Aorta (tissue), 5 donors: ENCODE data around the gene CCR1. TPM values are rescaled to one million over a fixed set of nuclear protein-coding genes. Genes with fewer than 3 reads are reported as not detected.

Experiments
- ATAC-seq: fragments of 200-7000 bp; cut with Tn5 transposase; one replicate; pipeline ENCODE4 v1.9.1; 2022; ENCODE audit warnings: moderate library complexity; ENCODE audit not compliant: low FRiP score
- DNase-seq, 2 donors: peaks; one replicate each; pipeline ENCODE4 v3.0.0-alpha.2; 2020
- H3K27ac ChIP-seq, 2 donors: one replicate each; pipeline ENCODE4 v1.5.1; 2013; ENCODE audit warnings: low read length in 2 of 2, mild to moderate bottlenecking in 2 of 2, moderate library complexity in 2 of 2, control low read depth in 1 of 2, inconsistent platforms in 1 of 2, low read depth in 1 of 2
- H3K27me3 ChIP-seq, 2 donors: one replicate each; pipeline ENCODE4 v1.6.1; 2013; ENCODE audit warnings: control low read depth in 1 of 2, low read length in 1 of 2, mild to moderate bottlenecking in 1 of 2, moderate library complexity in 1 of 2; ENCODE audit not compliant: insufficient read depth in 2 of 2, control insufficient read depth in 1 of 2
- H3K36me3 ChIP-seq, 2 donors: one replicate each; pipeline ENCODE4 v1.6.1; 2013; ENCODE audit warnings: control low read depth in 1 of 2, low read length in 1 of 2, mild to moderate bottlenecking in 1 of 2; ENCODE audit not compliant: insufficient read depth in 2 of 2, control insufficient read depth in 1 of 2
- H3K4me1 ChIP-seq, 2 donors: one replicate each; pipeline ENCODE4 v1.6.1; 2013; ENCODE audit warnings: low read length in 2 of 2, control low read depth in 1 of 2, mild to moderate bottlenecking in 1 of 2, moderate library complexity in 1 of 2; ENCODE audit not compliant: insufficient read depth in 2 of 2, control insufficient read depth in 1 of 2
- H3K4me3 ChIP-seq, 2 donors: one replicate each; pipeline ENCODE4 v1.5.1; 2013; ENCODE audit warnings: low read length in 2 of 2, control low read depth in 1 of 2, mild to moderate bottlenecking in 1 of 2
- H3K9me3 ChIP-seq: one replicate; pipeline ENCODE4 v1.6.1; 2013; ENCODE audit warnings: mild to moderate bottlenecking, low read length; ENCODE audit not compliant: control insufficient read depth
- WGBS, 2 donors: extraction: QIAGEN DNeasy Blood & Tissue Kit; methylation state at CpG; one replicate each; pipeline ENCODE4 v1.1.7; 2013; 5-methylcytosine and 5-hydroxymethylcytosine counted together
- intact Hi-C, 2 donors: fragments of 100-400 bp; cut with DNase I; formaldehyde crosslinking; loops; one replicate each; pipeline versions ENCODE4 v1.14.2 to v1.15.0; 2022
- long read RNA-seq, 2 donors: library from polyadenylated mRNA; unstranded; transcript quantifications; one replicate each; pipeline ENCODE4 v2.0.0, GENCODE V29; 2020 to 2021
- polyA plus RNA-seq, 2 donors: library from polyadenylated mRNA; stranded (reverse); fragments of 200-250 nt; gene quantifications; one replicate each; pipeline ENCODE4 v1.2.3, GENCODE V29; 2013
- total RNA-seq, 2 donors: library from RNA; stranded (reverse); fragmentation: NEBNext Ultra II Directional; extraction: Animal tissue kit (Norgen Biotek cat#: 25700); gene quantifications; one replicate each; pipeline ENCODE4 v1.2.1, GENCODE V29; 2021
- donor health status: healthy with polysubstance abuse.
- donor health status: Bipolar disorder and iron deficiency.
- donor health status: DM: no; HTN: no; CAD: no.
- donor health status: DM: no; HTN: no; CAD: no.
- donor health status: DM: yes; HTN: yes; CAD: no.

Gene CCR1
- total RNA-seq (10 to 100 TPM; 13.9 to 21.5 TPM), polyA plus RNA-seq (1 to 10 TPM; 1.2 to 5.1 TPM)
- long read RNA-seq, donor 1, transcript CCR1-201 (2 exons, 2,731 nt) = major isoform, 37 of 40 reads
- long read RNA-seq, donor 1, partial matches to known transcripts = 0 of 40 reads
- long read RNA-seq, donor 1, other reads (novel, unspliced or antisense) = 3 of 40 reads
- long read RNA-seq, donor 2, partial matches to known transcripts = 0 of 12 reads
- long read RNA-seq, donor 2, other reads (novel, unspliced or antisense) = 8 of 12 reads

- no peaks in the 10 kb centered on the region for H3K36me3 ChIP-seq
- peak; percentile 68 for ATAC-seq
- no peak within 1 kb of the TSS for H3K4me3 ChIP-seq
- intact Hi-C loops = no loop called here
- H3K27me3 ChIP-seq = no peaks in the 10 kb centered on the region
- no peaks in the 10 kb centered on the region for H3K9me3 ChIP-seq
- DNase-seq = peak in 1 of 2 donors; percentile 73
- H3K4me1 ChIP-seq = no peaks in the 10 kb centered on the region
- 25 to 29% methylated on average over 3 of the region's 3 CpGs for WGBS, 2 donors
- H3K27ac ChIP-seq = no peak within 1 kb of the TSS
Measured at GRCh38 chr3:46208167-46208704, at the start of gene CCR1. Gene CCR1 (minus strand): TSS chr3:46208313. CDS start chr3:46204313, 4,000 bp downstream.

GRCh38 chr3:46252980-46253379 lies 44.9 kb upstream of the CCR1 start:
- intact Hi-C loops = no loop called here
- 28 to 39% methylated on average over 1 of the region's 1 CpG for WGBS, 2 donors
- Histone ChIP-seq H3K9me3 (no peaks in the 10 kb centered on the region), H3K27ac (no peak overlapping the region), H3K27me3 (no peaks in the 10 kb centered on the region), H3K4me3 (no peak overlapping the region), H3K4me1 (no peaks in the 10 kb centered on the region), H3K36me3 (no peaks in the 10 kb centered on the region)
- ATAC-seq (no peak), DNase-seq (no peak)

GRCh38 chr3:46245146-46245545 lies 37.0 kb upstream of the CCR1 start:
- no peaks in the 10 kb centered on the region for H3K36me3 ChIP-seq
- H3K9me3 ChIP-seq = no peaks in the 10 kb centered on the region
- DNase-seq (no peak), ATAC-seq (no peak)
- WGBS, 2 donors = 85% methylated on average over 3 of the region's 3 CpGs
- no peak overlapping the region for H3K4me3 ChIP-seq
- H3K27me3 ChIP-seq = no peaks in the 10 kb centered on the region
- H3K4me1 ChIP-seq = no peaks in the 10 kb centered on the region
- H3K27ac ChIP-seq = no peak overlapping the region
- intact Hi-C loops = no loop called here

- 46 to 63% methylated on average over 2 of the region's 2 CpGs for WGBS, 2 donors
Measured at GRCh38 chr3:46243560-46243959, 35.4 kb upstream of the CCR1 start.

GRCh38 chr3:46242120-46242519 lies 34.0 kb upstream of the CCR1 start, which contains the start of gene CCR3:
Gene CCR3 (plus strand): TSS chr3:46242460. CDS start chr3:46265159, 22,699 bp downstream.
- DNase-seq (no peak), ATAC-seq (no peak)
- no peak within 1 kb of the TSS for H3K4me3 ChIP-seq
- no peaks in the 10 kb centered on the region for H3K27me3 ChIP-seq
- no peaks in the 10 kb centered on the region for H3K4me1 ChIP-seq
- no peak within 1 kb of the TSS for H3K27ac ChIP-seq
- no peaks in the 10 kb centered on the region for H3K36me3 ChIP-seq
- intact Hi-C loops = no loop called here
- H3K9me3 ChIP-seq = peaks cover 1% of the 10 kb centered on the region
- 76 to 80% methylated on average over 4 of the region's 4 CpGs for WGBS, 2 donors

More at GRCh38 chr3:46243560-46243959, 35.4 kb upstream of the CCR1 start:
- H3K27me3 ChIP-seq = no peaks in the 10 kb centered on the region
- H3K4me3 ChIP-seq = no peak overlapping the region
- ATAC-seq (no peak), DNase-seq (no peak)
- no peak overlapping the region for H3K27ac ChIP-seq
- intact Hi-C loops = no loop called here
- H3K9me3 ChIP-seq = peaks cover under 1% of the 10 kb centered on the region
- no peaks in the 10 kb centered on the region for H3K36me3 ChIP-seq
- H3K4me1 ChIP-seq = no peaks in the 10 kb centered on the region

- Histone ChIP-seq H3K36me3 (no peaks in the 10 kb centered on the region), H3K4me3 (no peak overlapping the region), H3K4me1 (no peaks in the 10 kb centered on the region), H3K27me3 (no peaks in the 10 kb centered on the region), H3K9me3 (peaks cover 1% of the 10 kb centered on the region), H3K27ac (no peak overlapping the region)
- DNase-seq (no peak), ATAC-seq (no peak)
- intact Hi-C loops = no loop called here
- 41 to 76% methylated on average over 2 of the region's 2 CpGs for whole genome bisulfite sequencing, 2 donors
Measured at GRCh38 chr3:46239952-46240351, 31.8 kb upstream of the CCR1 start.

- Histone ChIP-seq H3K27me3 (no peaks in the 10 kb centered on the region), H3K9me3 (peaks cover 1% of the 10 kb centered on the region), H3K36me3 (no peaks in the 10 kb centered on the region), H3K4me1 (no peaks in the 10 kb centered on the region), H3K4me3 (no peak overlapping the region), H3K27ac (no peak overlapping the region)
- WGBS, 2 donors = 69 to 75% methylated on average over 3 of the region's 3 CpGs
- intact Hi-C loops = no loop called here
- no peak for DNase-seq
- ATAC-seq = no peak
Measured at GRCh38 chr3:46239301-46239938, 31.3 kb upstream of the CCR1 start.

GRCh38 chr3:46238386-46238785 lies 30.3 kb upstream of the CCR1 start:
- Histone ChIP-seq H3K27me3 (no peaks in the 10 kb centered on the region), H3K4me1 (no peaks in the 10 kb centered on the region), H3K9me3 (peaks cover 1% of the 10 kb centered on the region), H3K36me3 (no peaks in the 10 kb centered on the region), H3K27ac (no peak overlapping the region), H3K4me3 (no peak overlapping the region)
- intact Hi-C loops = no loop called here
- ATAC-seq (no peak), DNase-seq (no peak)
- WGBS, 2 donors = 81 to 88% methylated on average over 4 of the region's 4 CpGs
